HG02938 (cell line): ENCODE measurements around the gene LURAP1L.

ENCODE experiments used
- ATAC-seq: cut with Tn5 transposase; IDR thresholded peaks from one replicate; pipeline ENCODE4 v1.9.1; 2021; ENCODE audit warnings: mild to moderate bottlenecking, moderate library complexity; ENCODE audit not compliant: unreplicated experiment

LURAP1L gene

DNA sequence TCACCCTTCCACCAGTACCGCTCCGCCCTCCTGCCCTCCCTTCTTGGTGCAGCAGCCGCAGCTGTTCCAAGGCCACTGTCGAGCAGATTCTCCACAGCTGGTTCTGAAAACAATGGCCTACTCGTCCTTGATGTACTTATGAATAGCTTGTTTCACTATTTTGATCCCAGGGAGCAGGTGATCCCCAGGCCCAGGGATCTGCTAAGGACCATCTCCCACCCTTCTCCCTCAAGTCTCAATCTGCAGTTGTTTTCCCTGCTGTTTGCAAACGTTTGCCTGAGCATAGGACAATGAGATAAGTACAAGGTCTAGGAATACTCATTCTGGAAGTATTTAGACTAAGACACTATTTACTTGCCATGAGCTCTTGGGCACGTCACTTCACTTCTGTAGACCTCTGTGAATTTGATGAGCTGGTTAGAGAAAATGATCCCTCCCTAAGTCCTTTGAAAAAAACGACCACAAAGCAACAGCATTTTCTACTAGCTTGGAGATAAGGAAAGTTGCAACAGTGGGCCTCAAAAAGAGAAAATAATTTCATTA, 1.8 kb downstream of the LURAP1L start:
- ATAC-seq, result no peak

GRCh38 chr9:12777121-12778022, 2.6 kb downstream of the LURAP1L start:
- no peak for ATAC-seq

DNA sequence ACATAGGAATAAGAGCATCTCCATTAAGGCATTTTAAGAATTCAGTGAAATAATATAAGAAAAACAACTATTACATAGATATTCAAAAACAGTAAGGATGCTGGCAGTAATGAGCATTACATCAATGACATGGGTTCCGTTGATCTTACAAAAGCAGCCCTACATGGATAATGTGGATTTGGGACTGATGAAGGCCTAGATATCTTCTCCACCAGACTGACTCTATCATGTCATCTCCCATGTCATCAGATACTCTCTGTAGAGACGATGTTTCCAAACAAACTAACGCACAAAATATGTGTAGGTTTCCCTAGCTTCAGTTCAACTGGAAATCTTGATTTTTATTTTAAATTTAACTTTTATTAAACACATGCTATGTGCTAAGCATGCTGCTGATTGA, 3.6 kb downstream of the LURAP1L start:
- ATAC-seq, result no peak

GRCh38 chr9:12781226-12781733, 6.5 kb downstream of the LURAP1L start:
- ATAC-seq, result no peak

DNA sequence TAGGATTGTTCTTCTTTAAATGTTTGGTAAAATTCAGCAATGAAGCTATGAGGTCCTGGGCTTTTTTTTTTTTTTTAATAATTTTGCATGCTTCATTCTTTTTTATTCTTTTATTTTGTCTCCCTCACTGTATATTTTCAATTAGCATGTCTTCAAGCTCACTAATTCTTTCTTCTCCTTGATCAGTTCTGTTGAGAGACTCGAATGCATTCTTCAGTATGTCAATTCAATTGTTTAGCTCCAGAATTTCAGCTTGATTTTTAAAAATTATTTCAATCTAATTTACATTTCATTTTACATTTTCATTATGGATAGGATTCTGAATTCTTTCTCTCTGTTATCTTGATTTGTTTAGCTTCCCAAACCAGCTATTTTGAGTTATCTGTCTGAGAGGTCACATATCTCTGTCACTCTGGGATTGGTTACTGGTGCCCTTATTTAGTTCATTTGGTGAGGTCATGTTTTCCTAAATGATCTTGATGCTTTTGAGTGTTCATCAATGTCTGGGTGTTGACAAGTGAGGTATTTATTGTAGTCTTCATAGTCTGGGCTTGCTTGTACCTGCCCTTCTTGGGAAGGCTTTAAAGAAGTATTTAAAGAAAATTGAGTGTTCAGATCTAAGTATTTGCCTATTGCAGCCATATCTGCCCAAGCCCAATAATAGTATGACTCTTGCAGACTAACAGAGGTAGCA, 9.1 kb downstream of the LURAP1L start:
- ATAC-seq, result no peak

DNA sequence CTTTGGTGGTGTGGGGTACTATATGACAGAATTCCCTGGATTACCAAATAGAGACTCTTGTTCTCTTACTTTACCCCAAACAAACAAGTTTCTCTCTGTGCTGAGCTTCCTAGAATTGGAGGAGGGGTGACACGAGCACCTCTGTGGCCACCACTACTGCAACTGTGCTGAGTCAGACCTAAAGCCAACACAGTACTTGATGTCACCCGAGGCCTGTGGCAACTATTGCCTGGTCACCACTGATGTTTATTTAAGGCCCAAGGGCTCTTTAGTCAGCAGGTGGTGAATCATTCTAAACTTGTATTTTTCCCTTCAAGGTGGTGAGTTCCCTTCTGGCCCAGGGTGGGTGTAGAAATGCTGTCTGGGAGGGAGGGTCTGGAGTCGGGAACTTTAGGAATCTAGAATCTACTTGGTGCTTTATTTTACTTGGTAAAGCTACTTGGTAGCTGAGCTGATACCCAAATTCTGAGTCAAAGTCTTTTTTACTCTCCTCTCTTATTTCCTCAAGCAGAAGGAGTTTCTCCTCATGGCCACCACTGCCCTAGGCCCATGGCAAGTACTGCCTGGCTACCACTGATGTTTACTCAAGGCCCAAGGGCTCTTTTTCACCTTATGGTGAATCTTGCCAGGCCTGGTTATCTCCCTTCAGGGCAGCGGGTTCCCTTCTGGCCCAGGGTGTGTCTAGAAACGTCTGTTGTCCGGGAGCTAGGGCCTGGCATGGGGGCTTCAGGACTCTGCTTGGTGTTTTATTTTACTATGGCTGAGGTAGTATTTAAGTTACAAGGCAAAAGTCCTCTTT, 9.8 kb downstream of the LURAP1L start:
- peak; percentile 92 for ATAC-seq

GRCh38 chr9:12785260-12785770, 10.5 kb downstream of the LURAP1L start:
- no peak for ATAC-seq

DNA sequence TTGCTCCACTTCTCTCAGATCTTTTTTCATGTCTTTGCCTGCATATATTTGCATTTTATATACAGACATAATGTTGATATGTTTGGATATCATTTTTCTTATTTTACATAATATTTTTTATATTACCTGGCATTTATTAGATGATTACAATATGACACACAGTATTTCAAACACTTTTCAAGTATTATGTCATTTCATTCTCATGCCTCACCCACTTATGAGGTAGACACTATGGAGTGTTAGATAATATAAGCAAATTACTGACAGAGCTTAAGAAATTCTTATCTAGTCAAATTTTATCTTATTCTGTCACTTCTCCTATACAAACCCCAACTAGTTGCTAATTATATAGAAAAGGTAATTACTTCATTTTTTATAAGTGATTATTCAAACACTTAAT, 11.1 kb downstream of the LURAP1L start:
- ATAC-seq, result no peak

DNA sequence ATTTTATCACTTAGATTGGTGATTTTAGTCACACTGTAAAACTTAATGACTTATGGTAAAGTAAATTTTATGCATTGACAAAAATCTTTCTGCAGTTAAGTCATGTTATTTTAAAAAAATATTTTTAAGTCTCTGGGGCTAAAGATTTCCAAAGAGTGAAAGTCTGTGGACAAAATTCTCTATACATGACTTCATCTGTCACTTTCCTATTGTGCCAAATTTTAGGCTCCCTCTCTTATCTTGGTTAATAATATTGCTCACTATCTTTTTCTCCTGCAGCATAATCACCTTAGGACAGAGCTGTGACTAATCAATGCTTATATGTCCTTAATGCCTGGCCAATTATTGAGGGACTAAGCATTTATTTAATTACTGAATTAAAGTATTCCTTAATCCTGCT, 15.2 kb downstream of the LURAP1L start:
- ATAC-seq, result no peak

- no peak for ATAC-seq
These were observed 16.1 kb downstream of the LURAP1L start for GRCh38 chr9:12790883-12791282.

GRCh38 chr9:12794101-12794799, 19.4 kb downstream of the LURAP1L start:
- no peak for ATAC-seq

GRCh38 chr9:12796601-12797000, 21.8 kb downstream of the LURAP1L start:
- no peak for ATAC-seq

DNA sequence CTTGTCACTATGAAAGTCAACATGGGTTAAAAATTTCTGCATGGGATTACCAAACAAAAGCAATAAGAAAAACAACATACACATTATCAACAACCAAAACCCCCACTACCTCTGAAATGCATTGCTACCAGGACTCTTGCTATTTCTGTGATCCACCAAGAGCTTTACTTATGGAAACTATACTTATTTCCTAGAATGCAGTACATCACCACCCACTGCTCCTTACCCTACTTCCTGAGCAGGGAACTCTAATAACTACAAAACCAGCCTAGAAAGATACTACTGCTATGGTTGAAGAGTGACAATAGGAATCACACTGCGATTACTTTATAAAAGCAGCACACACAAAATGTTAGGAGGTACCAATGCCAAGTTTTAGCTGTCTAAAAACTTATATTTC, 22.2 kb downstream of the LURAP1L start:
- ATAC-seq, result no peak

- no peak for ATAC-seq
These were observed 23.4 kb downstream of the LURAP1L start for GRCh38 chr9:12798066-12798770.

DNA sequence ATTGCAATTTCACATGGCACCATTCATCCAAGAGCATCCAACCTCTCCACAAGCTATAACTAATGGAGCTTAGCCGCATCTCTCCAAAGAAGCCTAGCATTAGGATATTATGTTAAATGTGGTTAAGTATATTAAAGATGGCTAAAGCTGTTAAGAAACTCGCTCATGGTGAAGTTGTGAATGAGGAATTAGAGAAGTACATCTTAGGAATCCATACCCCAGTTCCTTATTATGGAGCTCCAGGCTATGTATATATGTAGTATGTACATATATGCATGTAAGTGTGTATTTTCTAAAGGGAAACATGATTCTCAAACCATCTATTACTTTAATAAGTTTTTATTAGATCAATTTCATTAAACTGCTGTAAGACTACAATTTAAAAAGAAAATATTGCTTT, 26.4 kb downstream of the LURAP1L start:
- ATAC-seq, result no peak

GRCh38 chr9:12801663-12802062, 26.8 kb downstream of the LURAP1L start:
- ATAC-seq, result no peak

DNA sequence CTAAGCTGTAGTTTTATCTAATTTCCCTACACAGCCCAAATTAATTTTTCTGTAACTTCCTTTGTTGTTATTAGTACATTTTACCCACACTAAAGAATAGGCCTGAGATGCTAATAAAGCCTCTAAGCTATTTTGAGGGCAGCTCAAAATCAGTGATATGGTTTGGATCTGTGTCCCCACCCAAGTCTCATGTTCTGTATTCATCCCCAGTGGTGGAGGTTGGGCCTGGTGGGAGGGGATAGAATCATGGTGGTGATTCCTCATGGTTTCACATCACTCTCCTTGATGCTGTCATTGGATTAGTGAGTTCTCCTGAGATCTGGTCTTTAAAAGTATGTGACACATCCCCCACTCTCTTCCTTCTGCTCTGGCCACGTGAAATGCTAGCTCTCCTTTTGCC, 27.3 kb downstream of the LURAP1L start:
- ATAC-seq, result no peak

- no peak for ATAC-seq
These were observed 33.7 kb downstream of the LURAP1L start for GRCh38 chr9:12808569-12808968.

DNA sequence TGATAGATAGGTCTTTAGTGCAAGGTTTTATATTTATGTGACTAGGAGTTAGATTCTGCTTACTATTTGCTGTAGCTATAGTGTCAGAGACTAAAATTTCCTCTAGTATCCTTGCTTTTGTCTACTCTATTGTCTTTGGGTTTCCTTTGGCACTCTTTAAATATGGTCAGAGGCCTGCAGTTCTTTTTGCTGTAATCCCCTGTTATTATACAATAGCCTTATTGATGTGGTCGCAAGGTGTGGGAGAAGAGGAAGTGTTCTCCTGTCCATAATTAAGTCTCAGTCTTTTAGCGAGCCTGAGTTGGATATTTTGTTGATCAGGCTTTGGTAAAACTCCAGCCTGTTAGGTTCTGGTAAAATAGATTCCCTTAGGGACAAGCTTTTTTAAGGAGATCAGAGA, 34.9 kb downstream of the LURAP1L start:
- no peak for ATAC-seq

GRCh38 chr9:12811935-12812334, 37.1 kb downstream of the LURAP1L start:
- no peak for ATAC-seq
